ENCODE results near the gene VWC2L.

Gene VWC2L

GRCh38 chr2:214542295-214542694 is 131.4 kb downstream of the VWC2L start:
- DNase-seq (ENCODE audit: low spot score), result no peak

- no peak for DNase-seq (ENCODE audit: low spot score)
These were observed 132.0 kb downstream of the VWC2L start for GRCh38 chr2:214542866-214543265.

- no peak for DNase-seq (ENCODE audit: low spot score)
These were observed 132.6 kb downstream of the VWC2L start for GRCh38 chr2:214543386-214543955.

- no peak for DNase-seq (ENCODE audit: low spot score)
These were observed 135.2 kb downstream of the VWC2L start for GRCh38 chr2:214545898-214546542.

DNA sequence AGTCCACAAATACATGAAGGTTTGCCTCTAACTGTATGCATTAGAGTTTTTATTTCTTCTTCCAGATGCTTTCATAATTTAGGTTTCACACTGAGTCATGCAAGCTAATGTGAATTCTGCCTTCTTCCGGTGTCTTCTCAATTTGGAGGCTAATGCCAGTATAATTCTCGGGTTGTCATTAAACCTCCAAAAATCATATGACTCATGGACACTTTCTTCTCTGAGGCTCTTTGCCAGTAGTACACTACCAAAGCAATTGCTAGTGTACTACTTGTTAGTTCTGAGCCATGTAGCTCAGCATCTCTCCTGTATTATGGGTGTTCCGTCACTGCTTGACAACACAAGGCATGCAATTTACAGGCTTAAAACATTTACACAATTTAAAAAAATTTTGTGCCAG is 137.1 kb downstream of the VWC2L start:
- no peak for DNase-seq (ENCODE audit: low spot score)

DNA sequence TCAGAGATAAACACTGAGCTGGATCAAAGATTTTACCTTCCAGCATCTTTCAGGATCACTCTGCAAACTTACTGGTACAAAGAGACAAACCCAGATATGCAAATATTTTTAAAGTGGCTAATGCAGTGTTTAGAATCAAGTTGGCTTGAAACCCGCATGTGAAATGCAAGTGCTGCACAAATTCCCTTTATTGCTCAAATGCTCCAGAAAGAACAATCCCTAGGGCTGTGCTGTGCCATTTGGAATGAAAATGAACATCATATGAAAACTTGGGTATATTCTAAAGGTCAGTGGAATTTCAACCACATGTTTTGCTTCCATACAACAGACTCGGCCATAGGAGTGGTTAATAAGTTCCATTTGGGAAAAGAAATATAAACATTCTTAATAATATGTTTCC is 139.1 kb downstream of the VWC2L start:
- no peak for DNase-seq (ENCODE audit: low spot score)

DNA sequence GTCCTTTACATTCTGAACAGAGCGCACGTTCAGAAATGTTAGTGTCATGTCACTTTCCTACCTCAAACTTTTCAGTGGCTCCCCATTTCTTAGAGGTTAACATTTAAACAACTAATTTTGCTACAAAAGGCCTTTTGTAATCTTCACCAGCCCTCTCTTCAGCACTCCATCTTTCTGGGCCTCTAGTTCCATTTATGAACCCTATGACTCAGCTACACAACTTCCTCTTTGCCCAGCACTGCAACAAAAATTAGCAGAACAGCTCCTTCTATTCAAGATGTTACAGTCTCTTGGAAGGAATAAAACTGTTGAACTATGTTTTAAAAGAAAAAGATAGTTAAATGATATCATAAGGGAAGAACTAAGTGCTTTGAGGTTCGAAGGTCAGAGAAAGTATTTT is 139.9 kb downstream of the VWC2L start:
- no peak for DNase-seq (ENCODE audit: low spot score)

- no peak for DNase-seq (ENCODE audit: low spot score)
These were observed 147.0 kb downstream of the VWC2L start for GRCh38 chr2:214557884-214558283.

DNA sequence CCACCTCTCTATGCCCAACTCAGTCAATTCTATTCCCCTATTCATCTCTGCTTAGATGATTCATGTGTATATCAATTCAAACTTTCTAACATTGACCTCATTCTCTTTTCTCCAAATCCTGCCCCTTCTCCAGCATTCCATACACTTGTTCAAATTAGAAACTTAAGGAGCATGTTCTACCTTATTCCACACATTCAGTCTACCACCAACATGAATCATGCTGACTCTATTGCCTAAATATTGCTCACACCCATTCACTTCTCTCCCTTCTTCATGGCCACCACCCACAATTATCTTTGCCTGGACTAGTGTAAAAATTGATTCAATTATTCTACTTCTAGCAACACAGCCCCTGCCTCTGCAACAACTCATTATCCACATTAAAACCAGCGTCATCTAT is 147.5 kb downstream of the VWC2L start:
- no peak for DNase-seq (ENCODE audit: low spot score)

GRCh38 chr2:214560176-214560575 is 149.3 kb downstream of the VWC2L start:
- DNase-seq (ENCODE audit: low spot score), result no peak

DNA sequence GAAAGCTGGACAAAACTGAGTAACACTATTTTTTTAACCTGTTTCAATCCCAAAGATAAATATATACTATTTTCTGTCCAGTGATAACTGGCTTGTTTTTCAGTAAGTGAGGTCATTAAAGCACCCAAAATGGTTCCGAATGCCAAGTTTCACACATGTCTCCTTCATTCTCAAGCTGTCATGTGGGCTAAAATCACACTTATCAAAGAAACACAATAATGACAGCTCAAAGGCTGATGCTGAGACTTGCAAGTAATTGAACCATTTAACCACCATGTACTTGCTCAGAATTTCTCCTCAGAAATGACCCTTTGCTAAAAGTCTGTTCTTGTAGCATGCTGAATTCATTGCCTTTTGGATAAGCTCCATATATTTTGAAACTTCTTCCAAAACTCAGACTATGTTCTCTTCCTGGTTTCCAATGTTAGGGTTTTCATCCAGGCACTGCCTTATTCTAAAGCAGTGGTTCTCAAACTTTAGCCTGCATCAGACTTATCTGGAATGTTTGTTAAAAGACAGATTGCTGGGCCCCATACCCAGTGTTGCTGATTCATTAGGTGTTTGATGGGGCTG is 149.8 kb downstream of the VWC2L start:
- no peak for DNase-seq (ENCODE audit: low spot score)

DNA sequence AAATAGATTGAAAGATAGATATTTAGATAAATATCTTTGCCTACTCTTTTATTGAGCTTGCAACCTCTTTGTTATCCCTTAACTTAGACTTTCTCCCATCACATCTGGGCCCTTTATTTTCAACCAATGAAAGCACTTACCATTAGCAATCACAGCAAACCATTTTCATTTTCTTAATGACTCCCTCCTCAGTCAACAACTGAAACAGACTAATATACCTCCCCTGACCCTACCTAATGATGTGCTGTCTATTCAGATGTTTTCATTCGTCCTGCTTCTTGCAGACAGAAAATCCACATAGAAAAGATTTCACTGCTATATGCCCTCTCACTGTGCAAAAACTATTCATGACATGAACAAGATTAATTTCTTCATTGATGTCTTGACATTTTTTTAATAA is 154.4 kb downstream of the VWC2L start:
- DNase-seq (ENCODE audit: low spot score), result no peak

- DNase-seq (ENCODE audit: low spot score), result no peak
These were observed 155.6 kb downstream of the VWC2L start for GRCh38 chr2:214566457-214566856.

DNA sequence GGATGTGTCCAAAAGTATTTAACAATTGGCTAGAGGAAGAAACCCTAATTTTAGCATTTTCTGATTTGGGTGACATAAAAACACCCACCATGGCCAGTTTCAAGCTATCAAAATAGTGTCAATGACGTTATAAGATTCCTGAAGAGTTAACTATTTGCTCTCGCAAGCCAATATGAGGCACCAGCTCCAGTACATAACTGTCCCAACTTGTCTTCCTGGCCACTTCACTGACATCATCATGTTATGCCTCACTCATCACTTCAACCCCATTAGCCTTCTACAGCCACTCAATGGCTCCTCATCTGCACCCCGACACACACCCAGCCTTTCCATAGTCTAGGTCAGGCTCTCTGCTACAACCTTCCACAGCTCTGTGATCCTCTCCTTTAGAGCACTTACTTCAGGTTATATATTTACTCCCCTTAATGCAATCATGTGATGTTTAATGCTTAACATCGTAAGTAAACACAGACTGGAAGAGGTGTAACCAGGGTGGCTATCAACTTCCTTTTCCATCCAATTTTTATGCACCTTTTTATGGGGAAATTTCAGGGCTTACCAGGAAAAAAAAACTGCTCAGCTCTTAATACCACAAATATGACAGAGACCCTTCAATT is 158.7 kb downstream of the VWC2L start:
- no peak for DNase-seq (ENCODE audit: low spot score)

GRCh38 chr2:214574084-214574781 is 163.4 kb downstream of the VWC2L start:
- no peak for DNase-seq (ENCODE audit: low spot score)

DNA sequence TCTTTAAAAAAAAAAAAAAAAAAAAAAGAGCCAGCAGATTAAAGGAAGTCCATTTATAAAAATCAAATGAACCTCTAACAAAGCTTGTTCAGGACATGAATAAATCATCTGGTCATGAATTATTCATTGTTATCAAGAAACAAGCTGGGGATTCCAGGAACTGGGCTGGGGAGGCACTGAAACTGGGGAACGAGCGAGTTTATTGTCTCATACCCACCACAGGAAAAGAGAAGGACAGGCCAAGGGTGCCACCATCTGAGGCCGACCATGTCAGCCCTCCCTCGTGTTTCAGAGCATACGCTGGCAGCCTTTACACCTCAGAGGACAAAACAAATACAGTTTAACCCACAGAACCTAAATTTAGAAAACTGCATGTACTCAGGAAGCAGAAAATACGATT is 164.2 kb downstream of the VWC2L start:
- no peak for DNase-seq (ENCODE audit: low spot score)

GRCh38 chr2:214575465-214575864 is 164.6 kb downstream of the VWC2L start:
- DNase-seq (ENCODE audit: low spot score), result no peak

GRCh38 chr2:214577769-214578168 is 166.9 kb downstream of the VWC2L start:
- DNase-seq (ENCODE audit: low spot score), result no peak

DNA sequence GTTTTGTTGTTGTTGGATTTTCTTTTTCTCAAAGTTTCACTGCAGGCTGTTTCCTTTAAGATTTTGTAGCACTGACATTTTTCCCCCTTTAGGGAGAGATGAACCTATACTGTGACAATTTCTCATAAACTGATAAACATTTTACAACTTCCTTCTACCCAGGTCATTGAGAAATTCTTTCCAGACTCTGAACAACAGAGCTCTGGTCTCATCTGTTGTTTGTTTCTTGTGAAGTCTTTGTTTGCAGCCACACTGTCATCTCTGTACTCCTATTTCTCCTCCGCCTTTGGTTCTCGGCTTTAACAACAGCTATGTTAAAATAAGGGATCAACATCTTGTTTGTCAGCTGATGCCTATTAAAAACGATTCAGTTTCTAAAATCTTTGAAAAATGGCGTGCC is 167.6 kb downstream of the VWC2L start:
- no peak for DNase-seq (ENCODE audit: low spot score)

DNA sequence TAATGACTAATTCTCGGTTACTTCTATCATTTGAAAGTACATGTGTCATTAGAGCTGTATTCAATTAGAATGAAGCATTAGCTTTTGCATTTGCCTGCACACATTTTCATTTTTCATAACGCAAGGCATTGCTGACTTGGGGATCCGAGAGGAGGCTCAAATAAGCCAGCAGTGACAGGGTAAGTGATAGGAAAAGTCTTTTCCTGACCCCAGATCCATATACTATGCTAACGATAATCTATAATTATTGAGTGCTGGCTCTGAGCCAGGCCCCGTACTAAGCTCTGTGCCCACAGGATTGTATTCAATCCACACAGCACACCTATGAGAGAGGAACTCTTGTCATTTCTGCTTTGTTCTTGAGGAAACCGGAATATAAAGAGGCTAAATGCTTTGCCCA is 168.2 kb downstream of the VWC2L start:
- no peak for DNase-seq (ENCODE audit: low spot score)

- DNase-seq (ENCODE audit: low spot score), result no peak
These were observed 176.6 kb downstream of the VWC2L start for GRCh38 chr2:214587442-214587841.

DNA sequence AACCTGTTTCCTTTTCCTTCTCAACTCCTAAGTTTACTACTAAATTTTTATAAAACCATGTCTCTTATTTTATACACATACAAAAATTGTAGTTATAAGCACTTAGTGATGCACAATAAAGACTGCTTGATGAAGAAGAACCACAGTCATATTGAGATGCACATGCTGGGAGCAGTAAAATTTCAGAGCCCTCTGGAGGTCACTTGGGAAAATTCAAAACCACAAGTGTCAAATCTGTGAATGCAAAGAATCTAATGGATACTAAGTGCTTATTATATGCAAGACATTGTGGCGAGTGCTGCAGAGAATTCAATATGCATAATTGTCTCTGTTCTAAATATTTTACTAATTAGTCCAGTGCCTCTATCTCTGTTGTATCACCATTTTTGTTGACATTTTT is 180.5 kb downstream of the VWC2L start:
- no peak for DNase-seq (ENCODE audit: low spot score)

DNA sequence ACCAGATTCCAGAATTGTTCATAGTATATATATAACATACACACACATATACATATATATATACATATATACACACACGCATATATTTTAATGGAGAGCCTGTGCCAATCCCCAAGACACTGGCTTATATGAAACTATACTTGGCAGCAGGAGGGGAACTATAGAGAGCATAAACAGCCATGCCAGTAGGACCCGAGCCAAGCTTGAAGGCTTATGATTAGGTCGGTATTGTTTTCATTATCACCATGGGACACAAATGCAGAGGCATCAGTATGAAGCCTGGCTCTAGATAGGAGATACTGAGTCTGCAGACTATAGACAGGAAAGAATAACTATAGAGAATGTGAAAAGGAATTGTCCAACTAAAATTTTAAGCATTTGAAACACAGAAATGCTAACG is 181.2 kb downstream of the VWC2L start:
- DNase-seq (ENCODE audit: low spot score), result no peak
